Kidney glomerular epithelial cell (primary cell): ENCODE data around the gene FASTK.
A peak's percentile ranks its signal among the peaks of the same experiment; 100 is the strongest.

Experiments
- DNase-seq: peaks from one replicate; lab custom pipeline; 2025; lab: John Stamatoyannopoulos, UW

The FASTK gene, protein sequence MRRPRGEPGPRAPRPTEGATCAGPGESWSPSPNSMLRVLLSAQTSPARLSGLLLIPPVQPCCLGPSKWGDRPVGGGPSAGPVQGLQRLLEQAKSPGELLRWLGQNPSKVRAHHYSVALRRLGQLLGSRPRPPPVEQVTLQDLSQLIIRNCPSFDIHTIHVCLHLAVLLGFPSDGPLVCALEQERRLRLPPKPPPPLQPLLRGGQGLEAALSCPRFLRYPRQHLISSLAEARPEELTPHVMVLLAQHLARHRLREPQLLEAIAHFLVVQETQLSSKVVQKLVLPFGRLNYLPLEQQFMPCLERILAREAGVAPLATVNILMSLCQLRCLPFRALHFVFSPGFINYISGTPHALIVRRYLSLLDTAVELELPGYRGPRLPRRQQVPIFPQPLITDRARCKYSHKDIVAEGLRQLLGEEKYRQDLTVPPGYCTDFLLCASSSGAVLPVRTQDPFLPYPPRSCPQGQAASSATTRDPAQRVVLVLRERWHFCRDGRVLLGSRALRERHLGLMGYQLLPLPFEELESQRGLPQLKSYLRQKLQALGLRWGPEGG

GRCh38 chr7:151080522-151081169 is at the start of gene FASTK:
TSS of gene FASTK (minus strand) at chr7:151080809. CDS start at chr7:151080766, 43 bp downstream.
- peak; percentile 83 for DNase-seq

DNA sequence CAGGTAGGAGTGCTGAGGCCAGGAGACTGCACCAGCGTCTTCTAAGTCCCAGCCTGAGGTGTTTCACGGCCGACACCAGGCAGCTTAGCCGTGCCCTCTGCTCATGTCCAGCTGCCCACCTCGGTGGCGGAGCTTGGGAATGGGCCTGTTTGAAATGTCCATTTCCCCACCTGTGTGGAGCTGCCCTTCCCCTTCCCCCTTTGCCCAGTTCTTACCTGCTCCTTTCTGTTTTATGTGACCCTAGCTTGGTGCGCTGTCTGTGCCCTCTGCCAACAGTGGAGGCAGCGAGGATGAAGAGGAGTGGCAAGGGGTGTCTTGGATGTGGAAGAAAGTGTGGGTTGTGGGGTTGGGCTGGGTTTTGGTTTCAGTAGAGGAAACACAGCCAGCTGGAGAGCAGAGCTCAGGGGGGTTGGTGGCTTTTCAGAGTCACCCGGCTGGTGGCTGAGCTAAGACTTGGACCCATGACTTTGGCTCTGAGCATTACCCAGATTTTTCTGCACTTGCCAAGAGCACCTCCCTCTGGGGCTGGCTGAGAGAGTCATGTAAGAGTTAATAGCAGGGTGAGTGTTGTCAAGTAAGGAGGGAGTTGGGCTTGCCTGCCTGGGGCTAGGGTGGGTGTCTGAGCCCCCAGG is 49.5 kb upstream of the FASTK start:
- DNase-seq, result no peak

DNA sequence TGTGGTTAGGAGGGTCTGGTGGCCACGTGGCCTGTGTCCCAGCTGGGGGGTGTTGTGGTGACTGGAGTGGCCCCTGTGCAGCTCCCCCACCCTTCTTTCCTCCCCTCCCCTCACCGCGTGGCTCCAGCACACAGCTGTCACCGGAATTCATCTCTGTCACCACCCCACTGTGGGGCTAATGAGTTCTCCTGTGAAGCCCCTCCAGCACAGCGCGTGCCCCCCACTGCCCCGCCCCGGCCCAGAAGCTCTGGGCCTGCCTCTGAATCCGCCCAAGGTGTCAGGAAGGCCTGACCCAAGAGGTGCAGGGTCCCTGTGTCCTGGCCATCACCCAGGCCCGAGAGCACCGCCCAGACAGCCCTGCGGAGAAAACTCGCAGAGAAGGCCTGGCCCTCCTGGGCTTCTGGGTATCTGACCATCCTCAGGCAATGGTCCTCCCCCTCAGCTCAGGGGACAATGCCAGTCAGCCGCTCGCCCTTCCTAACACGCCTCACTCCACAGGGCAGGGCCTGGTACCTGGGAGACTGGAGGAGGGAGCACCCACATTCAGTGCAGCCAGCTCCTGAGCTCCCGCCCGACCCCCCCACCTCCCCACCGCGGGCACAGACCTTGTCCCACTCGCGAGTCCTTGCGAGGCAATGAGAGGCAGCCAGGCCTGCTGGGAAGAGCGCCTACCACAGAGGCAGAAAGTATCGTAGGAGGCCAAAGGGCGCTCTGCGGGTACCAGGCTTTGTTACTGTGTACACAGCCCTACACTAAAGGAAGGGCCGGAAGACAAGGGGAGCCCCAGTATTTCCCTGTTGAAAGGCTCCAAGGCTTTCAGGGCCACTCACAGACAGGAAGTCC is 48.7 kb upstream of the FASTK start:
- no peak for DNase-seq

- DNase-seq, result no peak
Observed at GRCh38 chr7:151128716-151129115, 48.1 kb upstream of the FASTK start.

- no peak for DNase-seq
Observed at GRCh38 chr7:151128144-151128543, 47.5 kb upstream of the FASTK start.

- no peak for DNase-seq
Observed at GRCh38 chr7:151126491-151127137, 46.0 kb upstream of the FASTK start.

- DNase-seq, result no peak
Observed at GRCh38 chr7:151125846-151126481, 45.4 kb upstream of the FASTK start.

- DNase-seq, result no peak
Observed at GRCh38 chr7:151125470-151125845, 44.8 kb upstream of the FASTK start.

DNA sequence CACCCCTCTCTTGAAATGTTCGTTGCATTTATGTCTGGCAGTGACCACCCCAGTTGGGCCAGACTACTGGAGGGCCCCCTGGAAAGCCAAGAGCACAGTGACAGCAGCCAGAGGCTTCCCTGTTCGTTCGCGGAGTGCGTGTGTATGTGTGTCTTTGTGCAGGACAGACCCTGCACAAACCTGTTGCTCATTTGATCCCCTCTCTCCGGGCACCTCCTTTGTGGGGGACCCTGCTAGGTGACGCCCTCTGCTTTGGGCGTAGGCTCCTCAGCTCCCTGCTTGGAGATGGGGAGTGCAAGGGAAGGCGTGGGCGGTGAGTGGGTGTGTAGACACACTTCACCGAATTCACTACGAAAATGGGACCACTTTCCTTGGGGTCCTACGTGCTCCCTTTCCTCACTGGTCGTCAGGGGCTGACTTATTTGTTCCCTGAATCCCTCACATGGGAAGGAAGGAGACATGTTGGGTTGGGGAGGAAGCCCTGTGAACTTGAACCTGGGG is 44.3 kb upstream of the FASTK start:
- no peak for DNase-seq

DNA sequence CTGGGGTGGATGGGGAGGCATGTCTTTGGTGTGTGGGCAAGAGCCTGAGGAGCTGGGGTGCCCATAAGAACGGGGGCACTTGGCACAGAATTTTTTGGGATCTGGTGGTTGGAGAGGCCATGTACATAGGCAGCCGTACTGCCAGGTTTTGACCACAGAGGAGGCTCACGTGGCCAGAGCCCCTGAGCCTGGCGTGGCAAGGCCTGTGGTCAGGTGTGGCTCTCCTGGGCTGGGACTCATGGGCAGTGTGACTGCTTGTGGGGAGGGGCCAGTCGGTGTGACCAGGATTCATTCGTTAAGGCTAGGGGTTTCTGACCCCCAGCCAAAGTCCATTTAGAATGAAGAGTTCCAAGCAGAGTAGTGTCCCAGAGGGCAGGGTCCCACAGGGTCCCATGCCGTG is 43.9 kb upstream of the FASTK start:
- DNase-seq, result no peak

GRCh38 chr7:151123822-151124464 is 43.3 kb upstream of the FASTK start:
- DNase-seq, result peak; percentile 53

GRCh38 chr7:151123158-151123821 is 42.7 kb upstream of the FASTK start:
- no peak for DNase-seq

DNA sequence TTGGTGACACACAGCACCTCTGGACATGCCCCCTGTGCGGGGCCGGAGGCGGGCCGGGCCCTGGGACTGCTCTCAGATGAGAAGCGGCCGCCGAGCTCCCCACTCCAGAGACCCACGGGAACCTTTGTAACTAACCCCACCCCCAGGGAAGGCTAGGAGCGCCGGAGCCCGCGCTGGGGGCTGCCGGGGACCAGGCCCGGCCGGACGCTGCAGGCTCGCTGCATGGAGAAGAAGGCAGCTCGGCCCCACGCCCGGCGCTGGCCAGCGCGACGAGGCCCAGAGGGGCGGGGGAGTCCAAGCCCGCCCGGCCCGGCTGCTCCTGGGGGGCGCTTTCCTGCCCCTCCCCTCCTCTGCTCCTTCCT is 42.2 kb upstream of the FASTK start:
- DNase-seq, result no peak

DNA sequence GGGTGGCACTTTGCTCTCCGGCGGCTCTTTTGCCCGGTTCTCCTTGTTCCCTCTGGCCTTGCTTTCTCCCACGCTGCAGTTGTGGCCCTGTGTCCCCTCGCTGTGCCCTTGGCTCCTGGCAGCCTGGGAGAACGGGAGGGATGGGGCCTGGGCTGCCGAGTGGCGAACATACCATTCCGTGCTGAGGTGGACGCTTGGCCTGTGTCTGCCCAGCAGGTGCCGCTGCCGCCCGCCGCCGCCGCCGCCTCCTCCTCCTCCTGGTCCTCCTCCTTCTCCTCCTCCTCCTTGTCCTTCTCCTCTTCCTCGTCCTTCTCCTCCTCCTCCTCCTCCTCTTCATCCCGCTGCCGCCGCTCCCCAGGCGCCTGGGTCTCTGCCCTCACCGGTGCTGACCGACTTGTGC is 41.7 kb upstream of the FASTK start:
- DNase-seq, result no peak

GRCh38 chr7:151121380-151122170 is 41.0 kb upstream of the FASTK start:
- DNase-seq, result no peak

DNA sequence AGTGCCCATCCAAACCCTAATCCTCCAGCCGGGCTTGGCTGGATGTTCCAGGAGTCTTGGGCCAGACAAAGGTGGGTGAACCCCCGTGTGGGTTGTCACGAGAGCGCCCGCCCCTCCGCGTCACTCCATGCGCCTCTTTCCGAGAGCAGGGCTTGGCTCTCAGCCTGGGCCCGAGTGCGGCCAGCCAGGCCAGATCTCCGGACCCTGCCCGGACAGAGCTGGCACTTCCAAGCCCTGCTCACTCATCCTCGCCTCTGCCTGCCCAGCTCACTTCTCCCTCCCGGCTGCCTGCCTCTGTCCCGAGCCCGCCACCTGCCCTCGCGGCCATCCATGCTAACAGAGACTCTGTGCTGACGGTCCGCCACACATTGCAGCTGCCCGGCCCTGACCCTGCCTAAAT is 40.3 kb upstream of the FASTK start:
- no peak for DNase-seq

GRCh38 chr7:151119902-151120301 is 39.3 kb upstream of the FASTK start:
- DNase-seq, result no peak

- DNase-seq, result no peak
Observed at GRCh38 chr7:151119055-151119415, 38.4 kb upstream of the FASTK start.
